SK-N-SH (cell line): Measurements from ENCODE around the gene ARPC2. TPM values are rescaled to one million over a fixed set of nuclear protein-coding genes. Genes with fewer than 3 reads are reported as not detected.

ENCODE experiments used
- CTCF ChIA-PET: fragments of 300-600, 350-600 bp; formaldehyde crosslinking; extraction: SDS; loops from one replicate; lab custom pipeline; 2021; lab: Yijun Ruan, JAX
- POLR2A ChIA-PET: fragments of 350-600 bp; sonication (Branson Sonifier 250); formaldehyde crosslinking; extraction: SDS; loops from one replicate; lab custom pipeline; 2020; ENCODE audit warnings: antibody characterized with exemption, inconsistent platforms; lab: Yijun Ruan, JAX
- DNase-seq: peaks from one replicate; pipeline ENCODE4 v3.0.0; 2012
- H2AFZ ChIP-seq: fragments of 200-600 bp; sonication (generic); 2 replicates; pipeline ENCODE4 v1.8.1; 2016; ENCODE audit warnings: antibody characterized with exemption, mild to moderate bottlenecking, low read depth
- H3F3A ChIP-seq: fragments of 200-600 bp; sonication (generic); replicated peaks from 2 replicates; pipeline ENCODE3; 2016; ENCODE audit warnings: antibody characterized with exemption, mild to moderate bottlenecking; ENCODE audit not compliant: insufficient read depth
- H3K27ac ChIP-seq, 2 experiments: fragments of 200-500 bp in 1 of 2; fragments of 200-600 bp in 1 of 2; sonication (Bioruptor generic) in 1 of 2; sonication (generic), shearing (Covaris generic) in 1 of 2; 2 replicates each; pipeline versions ENCODE4 v1.5.1 to v1.6.1; 2014 to 2016; ENCODE audit warnings: low read depth in 2 of 2, inconsistent platforms in 1 of 2, low read length in 1 of 2, mild to moderate bottlenecking in 1 of 2, mixed read lengths in 1 of 2
- H3K27me3 ChIP-seq: fragments of 200-600 bp; sonication (generic), shearing (Covaris generic); 2 replicates; pipeline ENCODE4 v1.6.1; 2016; ENCODE audit warnings: mixed run types; ENCODE audit not compliant: insufficient read depth
- H3K36me3 ChIP-seq, 2 experiments: fragments of 200-500 bp in 1 of 2; fragments of 200-600 bp in 1 of 2; sonication (Bioruptor generic) in 1 of 2; sonication (generic) in 1 of 2; replicated peaks in 1 of 2; 2 replicates each; pipeline versions ENCODE3 to v1.5.1; 2014 to 2016; ENCODE audit warnings: low read length in 1 of 2, mild to moderate bottlenecking in 1 of 2; ENCODE audit not compliant: insufficient read depth in 2 of 2, control insufficient read depth in 1 of 2
- H3K4me1 ChIP-seq, 2 experiments: fragments of 200-500 bp in 1 of 2; fragments of 200-600 bp in 1 of 2; sonication (Bioruptor generic) in 1 of 2; sonication (generic), shearing (Covaris generic) in 1 of 2; 2 replicates each; pipeline versions ENCODE4 v1.5.1 to v1.6.1; 2014 to 2016; ENCODE audit warnings: low read depth in 1 of 2, low read length in 1 of 2, mixed run types in 1 of 2; ENCODE audit not compliant: insufficient read depth in 2 of 2, control insufficient read depth in 1 of 2
- H3K4me2 ChIP-seq: fragments of 200-600 bp; sonication (generic), shearing (Covaris generic); 2 replicates; pipeline ENCODE4 v1.6.1; 2017; ENCODE audit warnings: mixed run types
- H3K4me3 ChIP-seq, 2 experiments: fragments of 200-500 bp in 1 of 2; fragments of 200-600 bp in 1 of 2; sonication (Bioruptor generic) in 1 of 2; sonication (generic), shearing (Covaris generic) in 1 of 2; 2 replicates each; pipeline versions ENCODE4 v1.5.1 to v1.8.1; 2014 to 2016; ENCODE audit warnings: low read depth in 2 of 2, inconsistent platforms in 1 of 2, low read length in 1 of 2, mild to moderate bottlenecking in 1 of 2, mixed read lengths in 1 of 2, moderate library complexity in 1 of 2
- H3K79me2 ChIP-seq: fragments of 200-600 bp; sonication (generic); 2 replicates; pipeline ENCODE4 v1.8.1; 2017; ENCODE audit warnings: mild to moderate bottlenecking; ENCODE audit not compliant: insufficient read depth
- H3K9ac ChIP-seq: fragments of 200-600 bp; sonication (generic); 2 replicates; pipeline ENCODE4 v1.6.1; 2017; ENCODE audit warnings: mixed run types
- H3K9me2 ChIP-seq: fragments of 200-600 bp; sonication (generic); 2 replicates; pipeline ENCODE4 v1.6.1; 2017; ENCODE audit warnings: mixed run types
- H3K9me3 ChIP-seq: fragments of 200-600 bp; sonication (generic); 2 replicates; pipeline ENCODE4 v1.6.1; 2017; ENCODE audit warnings: mixed run types, mild to moderate bottlenecking, moderate library complexity
- H4K20me1 ChIP-seq: fragments of 200-600 bp; sonication (generic); 2 replicates; pipeline ENCODE4 v1.6.1; 2017; ENCODE audit warnings: mild to moderate bottlenecking, mixed run types; ENCODE audit not compliant: insufficient read depth
- CHD2 ChIP-seq: fragments of 150-350 bp; IDR thresholded peaks from 2 replicates; pipeline ENCODE4 v1.6.1; 2018; ENCODE audit warnings: low read length; ENCODE audit not compliant: partially characterized antibody
- ELF1 ChIP-seq: IDR thresholded peaks from 2 replicates; pipeline ENCODE4 v1.4.0; 2012
- FOXM1 ChIP-seq: IDR thresholded peaks from 2 replicates; pipeline ENCODE4 v1.4.0; 2012; ENCODE audit warnings: low read depth, mild to moderate bottlenecking
- IRF3 ChIP-seq: fragments of 150-350 bp; IDR thresholded peaks from 2 replicates; pipeline ENCODE4 v1.6.1; 2016; ENCODE audit warnings: mild to moderate bottlenecking, low read depth, low read length
- MXI1 ChIP-seq: IDR thresholded peaks from 2 replicates; pipeline ENCODE4 v1.6.1; 2012; ENCODE audit warnings: mild to moderate bottlenecking, low read depth, low read length, improper control_type of control experiment
- NFIC ChIP-seq: IDR thresholded peaks from 2 replicates; pipeline ENCODE4 v1.4.0; 2012; ENCODE audit warnings: borderline replicate concordance
- NRF1 ChIP-seq: IDR thresholded peaks from 2 replicates; pipeline ENCODE4 v1.6.1; 2012; ENCODE audit warnings: low read depth, mild to moderate bottlenecking, low read length
- PBX3 ChIP-seq: IDR thresholded peaks from 2 replicates; pipeline ENCODE4; 2012
- POLR2AphosphoS5 ChIP-seq: IDR thresholded peaks from 2 replicates; pipeline ENCODE4 v1.6.1; 2012; ENCODE audit warnings: low read depth, low read length
- RAD21 ChIP-seq: IDR thresholded peaks from 2 replicates; pipeline ENCODE4 v1.6.1; 2012; ENCODE audit warnings: mild to moderate bottlenecking, low read length
- RCOR1 ChIP-seq: fragments of 150-350 bp; IDR thresholded peaks from 2 replicates; pipeline ENCODE4 v1.6.1; 2017; ENCODE audit warnings: antibody characterized with exemption, low read length
- TCF12 ChIP-seq: IDR thresholded peaks from 2 replicates; pipeline ENCODE4 v1.4.0; 2012
- TEAD4 ChIP-seq: IDR thresholded peaks from 2 replicates; pipeline ENCODE4 v1.4.0; 2012; ENCODE audit warnings: mild to moderate bottlenecking, borderline replicate concordance; ENCODE audit not compliant: insufficient read depth
- USF1 ChIP-seq: IDR thresholded peaks from 2 replicates; pipeline ENCODE4 v1.4.0; 2012; ENCODE audit warnings: low read depth, borderline replicate concordance
- USF2 ChIP-seq: fragments of 150-350 bp; IDR thresholded peaks from 2 replicates; pipeline ENCODE4 v1.6.1; 2017; ENCODE audit warnings: antibody characterized with exemption, low read length, low read depth, borderline replicate concordance
- YY1 ChIP-seq: IDR thresholded peaks from 2 replicates; pipeline ENCODE4 v1.4.0; 2012; ENCODE audit warnings: low read depth, mild to moderate bottlenecking
- WGBS: methylation state at CpG from one replicate; pipeline ENCODE4 v1.1.6; 2017; ENCODE audit warnings: low lambda C conversion rate; 5-methylcytosine and 5-hydroxymethylcytosine counted together
- polyA plus RNA-seq, 3 experiments: library from polyadenylated mRNA; depleted of rRNA; stranded (reverse); fragments of >200 nt; gene quantifications; 2 replicates each; pipeline ENCODE4 v1.2.3, GENCODE V29; 2012

Gene ARPC2
- polyA plus RNA-seq, 1 of the 3 experiments (the other 2 are of a cell fraction) = 319 TPM

GRCh38 chr2:218264773-218265561 is 48.0 kb downstream of the ARPC2 start:
- H3K4me2 ChIP-seq = no peak overlapping the region
- H3K4me3 ChIP-seq = no peak overlapping the region
- no peaks in the 10 kb centered on the region for H3K27me3 ChIP-seq
- H3K9me2 ChIP-seq = no peaks in the 10 kb centered on the region
- no peak for DNase-seq
- no peak for TF ChIP-seq CHD2
- TF ChIP-seq NRF1 = no peak
- TF ChIP-seq IRF3 = no peak
- TF ChIP-seq USF2 = no peak
- TF ChIP-seq USF1 = no peak
- TF ChIP-seq TEAD4 = no peak
- TF ChIP-seq RAD21 = no peak
- no peak for TF ChIP-seq PBX3
- TF ChIP-seq MXI1 = no peak
- no peaks in the 10 kb centered on the region for H3F3A ChIP-seq
- H3K9me3 ChIP-seq = no peaks in the 10 kb centered on the region
- ChIA-PET POLR2A (interaction anchor here (1.2 kb wide), 1 partner anchor 11 kb away, joined by 3 read pairs; no protein-coding TSS in a partner anchor), CTCF (no interaction called here)
- no peak overlapping the region for H3K9ac ChIP-seq
- peaks cover 6% of the 10 kb centered on the region; the same call in 1 of the 2 replicates for H4K20me1 ChIP-seq
- no peak overlapping the region for H2AFZ ChIP-seq
- peaks cover 32% of the 10 kb centered on the region for H3K79me2 ChIP-seq
- H3K27ac ChIP-seq = no peak overlapping the region
- WGBS = 95% methylated on average over 12 of the region's 22 CpGs
- H3K36me3 ChIP-seq = peaks cover 11 to 48% of the 10 kb centered on the region in 2 experiments
- peaks cover 0 to 40% of the 10 kb centered on the region in 2 experiments; a peak in 2 of 4 replicates for H3K4me1 ChIP-seq

GRCh38 chr2:218265626-218266025 is 48.6 kb downstream of the ARPC2 start:
- Histone ChIP-seq H2AFZ (no peak overlapping the region), H3K27ac (no peak overlapping the region), H3K27me3 (no peaks in the 10 kb centered on the region), H3K9me3 (no peaks in the 10 kb centered on the region), H3K79me2 (peaks cover 33% of the 10 kb centered on the region), H3K4me2 (no peak overlapping the region), H3K4me1 (peaks cover 0 to 34% of the 10 kb centered on the region in 2 experiments; a peak in 2 of 4 replicates), H4K20me1 (peaks cover 6% of the 10 kb centered on the region; the same call in 1 of the 2 replicates), H3F3A (no peaks in the 10 kb centered on the region), H3K36me3 (peaks cover 11 to 48% of the 10 kb centered on the region in 2 experiments), H3K9ac (no peak overlapping the region), H3K9me2 (no peaks in the 10 kb centered on the region), H3K4me3 (no peak overlapping the region)
- DNase-seq = no peak
- TF ChIP-seq ELF1 (no peak), TCF12 (no peak), FOXM1 (no peak), POLR2AphosphoS5 (no peak), NRF1 (no peak), YY1 (no peak), RCOR1 (no peak), PBX3 (no peak), NFIC (no peak)
- WGBS = 92% methylated on average over 8 of the region's 8 CpGs
- ChIA-PET CTCF (no interaction called here), POLR2A (interaction anchor here (1.2 kb wide), 1 partner anchor 10 kb away, joined by 3 read pairs; no protein-coding TSS in a partner anchor)
